Glutamatergic neuron (in vitro differentiated cells): ENCODE data around the gene TBC1D7. TPM values are rescaled to one million over a fixed set of nuclear protein-coding genes. Genes with fewer than 3 reads are reported as not detected.

ENCODE experiments used
- DNase-seq: peaks from one replicate; pipeline ENCODE4 v3.0.0; 2022
- H3K27ac Mint-ChIP-seq: one replicate; pipeline ENCODE4 v1.8.0; 2020; ENCODE audit warnings: mild to moderate bottlenecking, mixed read lengths, inconsistent platforms; ENCODE audit not compliant: unreplicated experiment
- H3K27me3 Mint-ChIP-seq: one replicate; pipeline ENCODE4 v1.8.0; 2020; ENCODE audit warnings: mild to moderate bottlenecking, moderate library complexity, mixed read lengths, inconsistent platforms; ENCODE audit not compliant: unreplicated experiment
- H3K36me3 Mint-ChIP-seq: one replicate; pipeline ENCODE4 v1.8.0; 2020; ENCODE audit warnings: mild to moderate bottlenecking, mixed read lengths, inconsistent platforms; ENCODE audit not compliant: unreplicated experiment
- H3K4me1 Mint-ChIP-seq: one replicate; pipeline ENCODE4 v1.8.0; 2020; ENCODE audit warnings: mild to moderate bottlenecking, low read depth, mixed read lengths, inconsistent platforms; ENCODE audit not compliant: unreplicated experiment
- H3K4me3 Mint-ChIP-seq: one replicate; pipeline ENCODE4 v1.8.0; 2020; ENCODE audit warnings: mild to moderate bottlenecking, mixed read lengths, inconsistent platforms; ENCODE audit not compliant: unreplicated experiment
- H3K9me3 Mint-ChIP-seq: one replicate; pipeline ENCODE4 v1.8.0; 2020; ENCODE audit warnings: mild to moderate bottlenecking, moderate library complexity, mixed read lengths, inconsistent platforms; ENCODE audit not compliant: unreplicated experiment
- CTCF ChIP-seq: fragments of 200-600 bp; sonication (generic); IDR thresholded peaks from one replicate; pipeline ENCODE4 v1.5.0; 2021; ENCODE audit not compliant: partially characterized antibody, unreplicated experiment
- total RNA-seq: library from RNA; stranded (reverse); fragmentation: NEBNext Ultra II Directional; extraction: Animal tissue kit (Norgen Biotek cat#: 25700); gene quantifications from one replicate; pipeline ENCODE4 v1.2.1, GENCODE V29; 2021; ENCODE audit not compliant: unreplicated experiment

The TBC1D7 gene
- total RNA-seq, 1 donor from 2014 or later, result 39.9 TPM

- H3K27ac Mint-ChIP-seq, result no peak overlapping the region
- no peak overlapping the region for H3K4me3 Mint-ChIP-seq
- no peaks in the 10 kb centered on the region for H3K36me3 Mint-ChIP-seq
- H3K9me3 Mint-ChIP-seq, result no peaks in the 10 kb centered on the region
- no peaks in the 10 kb centered on the region for H3K27me3 Mint-ChIP-seq
- TF ChIP-seq CTCF, result no peak
- peaks cover 7% of the 10 kb centered on the region for H3K4me1 Mint-ChIP-seq
- no peak for DNase-seq
Measured at GRCh38 chr6:13369591-13369990, 41.3 kb upstream of the TBC1D7 start.

- DNase-seq, result no peak
- Mint-ChIP-seq H3K27ac (no peak overlapping the region), H3K4me1 (peaks cover 7% of the 10 kb centered on the region), H3K27me3 (no peaks in the 10 kb centered on the region), H3K9me3 (no peaks in the 10 kb centered on the region), H3K36me3 (no peaks in the 10 kb centered on the region), H3K4me3 (no peak overlapping the region)
- TF ChIP-seq CTCF, result no peak
Measured at GRCh38 chr6:13368731-13369115, 40.4 kb upstream of the TBC1D7 start.

GRCh38 chr6:13368079-13368730 lies 39.9 kb upstream of the TBC1D7 start:
- Mint-ChIP-seq H3K4me1 (peaks cover 7% of the 10 kb centered on the region), H3K4me3 (no peak overlapping the region), H3K27me3 (no peaks in the 10 kb centered on the region), H3K36me3 (no peaks in the 10 kb centered on the region), H3K9me3 (no peaks in the 10 kb centered on the region), H3K27ac (no peak overlapping the region)
- DNase-seq, result no peak
- no peak for TF ChIP-seq CTCF

- Mint-ChIP-seq H3K4me3 (no peak overlapping the region), H3K4me1 (peaks cover 7% of the 10 kb centered on the region), H3K27ac (no peak overlapping the region), H3K36me3 (no peaks in the 10 kb centered on the region), H3K27me3 (no peaks in the 10 kb centered on the region), H3K9me3 (no peaks in the 10 kb centered on the region)
- no peak for DNase-seq
- no peak for TF ChIP-seq CTCF
Measured at GRCh38 chr6:13367396-13367795, 39.1 kb upstream of the TBC1D7 start.

GRCh38 chr6:13365320-13365719 lies 37.0 kb upstream of the TBC1D7 start:
- Mint-ChIP-seq H3K27me3 (no peaks in the 10 kb centered on the region), H3K4me1 (peaks cover 4% of the 10 kb centered on the region), H3K36me3 (no peaks in the 10 kb centered on the region), H3K9me3 (no peaks in the 10 kb centered on the region), H3K4me3 (no peak overlapping the region), H3K27ac (no peak overlapping the region)
- no peak for TF ChIP-seq CTCF
- no peak for DNase-seq
